Large intestine (tissue), 3 donors: ENCODE data around the gene DUSP14. TPM values are rescaled to one million over a fixed set of nuclear protein-coding genes. Genes with fewer than 3 reads are reported as not detected.

ENCODE experiments used
- DNase-seq, 2 donors: peaks; one replicate each; pipeline versions ENCODE4 v3.0.0 to v3.0.0-alpha.2; 2013
- H3K27ac ChIP-seq: one replicate; pipeline ENCODE4 v1.5.1; 2013; ENCODE audit warnings: low read length
- H3K27me3 ChIP-seq: 2 replicates; pipeline ENCODE4 v1.6.1; 2013; ENCODE audit warnings: low read length; ENCODE audit not compliant: control insufficient read depth, insufficient read depth
- H3K36me3 ChIP-seq: 2 replicates; pipeline ENCODE4 v1.6.1; 2013; ENCODE audit warnings: low read length; ENCODE audit not compliant: control insufficient read depth, insufficient read depth
- H3K4me1 ChIP-seq: one replicate; pipeline ENCODE4 v1.6.1; 2013; ENCODE audit warnings: low read length; ENCODE audit not compliant: control insufficient read depth, insufficient read depth
- H3K4me3 ChIP-seq: one replicate; pipeline ENCODE4 v1.5.1; 2013; ENCODE audit warnings: low read length
- H3K9me3 ChIP-seq: one replicate; pipeline ENCODE4 v1.6.1; 2013; ENCODE audit warnings: mild to moderate bottlenecking, low read depth, low read length, moderate library complexity; ENCODE audit not compliant: control insufficient read depth
- WGBS: methylation state at CpG from one replicate; pipeline ENCODE4 v1.1.5; 2013; ENCODE audit warnings: low lambda C conversion rate; ENCODE audit not compliant: insufficient coverage; 5-methylcytosine and 5-hydroxymethylcytosine counted together
- polyA plus RNA-seq: library from polyadenylated mRNA; unstranded; fragments of 120-200 nt; gene quantifications from one replicate; pipeline ENCODE4 v1.2.1, GENCODE V29; 2013

DUSP14 gene
- polyA plus RNA-seq, 1 donor, result 6.9 TPM

- Histone ChIP-seq H3K27ac (no peak overlapping the region), H3K36me3 (peaks cover 33% of the 10 kb centered on the region), H3K4me1 (no peaks in the 10 kb centered on the region), H3K4me3 (no peak overlapping the region), H3K9me3 (no peaks in the 10 kb centered on the region), H3K27me3 (no peaks in the 10 kb centered on the region)
- WGBS, result no CpG with 5 or more reads among the region's 24 CpGs
- no peak for DNase-seq
These were observed 22.9 kb downstream of the DUSP14 start for GRCh38 chr17:37512442-37513068.

- Histone ChIP-seq H3K27ac (no peak overlapping the region), H3K4me3 (no peak overlapping the region), H3K36me3 (peaks cover 45% of the 10 kb centered on the region), H3K4me1 (no peaks in the 10 kb centered on the region), H3K9me3 (no peaks in the 10 kb centered on the region), H3K27me3 (no peaks in the 10 kb centered on the region)
- WGBS, result no CpG with 5 or more reads among the region's 10 CpGs
- DNase-seq, result no peak
These were observed 24.0 kb downstream of the DUSP14 start for GRCh38 chr17:37513711-37514110.

GRCh38 chr17:37516127-37516571 lies 26.5 kb downstream of the DUSP14 start:
- Histone ChIP-seq H3K27me3 (no peaks in the 10 kb centered on the region), H3K27ac (no peak overlapping the region), H3K9me3 (no peaks in the 10 kb centered on the region), H3K4me1 (no peaks in the 10 kb centered on the region), H3K36me3 (peaks cover 66% of the 10 kb centered on the region), H3K4me3 (no peak overlapping the region)
- no peak for DNase-seq
- WGBS, result 100% methylated on average over 1 of the region's 6 CpGs

GRCh38 chr17:37517881-37518280 lies 28.2 kb downstream of the DUSP14 start:
- WGBS, result no CpG with 5 or more reads among the region's 4 CpGs
- H3K27ac ChIP-seq, result no peak overlapping the region
- H3K9me3 ChIP-seq, result no peaks in the 10 kb centered on the region
- H3K4me3 ChIP-seq, result no peak overlapping the region
- DNase-seq, result no peak
- no peaks in the 10 kb centered on the region for H3K27me3 ChIP-seq
- H3K36me3 ChIP-seq, result peaks cover 64% of the 10 kb centered on the region
- H3K4me1 ChIP-seq, result no peaks in the 10 kb centered on the region

GRCh38 chr17:37518826-37519225 lies 29.1 kb downstream of the DUSP14 start:
- DNase-seq, result no peak
- 100% methylated on average over 1 of the region's 8 CpGs for WGBS
- Histone ChIP-seq H3K4me1 (no peaks in the 10 kb centered on the region), H3K36me3 (peaks cover 65% of the 10 kb centered on the region), H3K4me3 (no peak overlapping the region), H3K27me3 (no peaks in the 10 kb centered on the region), H3K27ac (no peak overlapping the region), H3K9me3 (no peaks in the 10 kb centered on the region)

- Histone ChIP-seq H3K27me3 (no peaks in the 10 kb centered on the region), H3K36me3 (peaks cover 65% of the 10 kb centered on the region), H3K4me3 (no peak overlapping the region), H3K4me1 (no peaks in the 10 kb centered on the region), H3K27ac (no peak overlapping the region), H3K9me3 (no peaks in the 10 kb centered on the region)
- no peak for DNase-seq
- no CpG with 5 or more reads among the region's 5 CpGs for WGBS
These were observed 29.7 kb downstream of the DUSP14 start for GRCh38 chr17:37519251-37519985.

- Histone ChIP-seq H3K36me3 (peaks cover 63% of the 10 kb centered on the region), H3K9me3 (no peaks in the 10 kb centered on the region), H3K27me3 (no peaks in the 10 kb centered on the region), H3K27ac (no peak overlapping the region), H3K4me1 (no peaks in the 10 kb centered on the region), H3K4me3 (no peak overlapping the region)
- no peak for DNase-seq
- WGBS, result 83% methylated on average over 1 of the region's 8 CpGs
These were observed 30.5 kb downstream of the DUSP14 start for GRCh38 chr17:37520174-37520573.

GRCh38 chr17:37521821-37522220 lies 32.1 kb downstream of the DUSP14 start:
- H3K4me3 ChIP-seq, result no peak overlapping the region
- H3K36me3 ChIP-seq, result peaks cover 59% of the 10 kb centered on the region
- H3K4me1 ChIP-seq, result no peaks in the 10 kb centered on the region
- H3K9me3 ChIP-seq, result no peaks in the 10 kb centered on the region
- WGBS, result no CpG with 5 or more reads among the region's 5 CpGs
- no peaks in the 10 kb centered on the region for H3K27me3 ChIP-seq
- no peak overlapping the region for H3K27ac ChIP-seq
- DNase-seq, result no peak

GRCh38 chr17:37523715-37524219 lies 34.1 kb downstream of the DUSP14 start:
- Histone ChIP-seq H3K4me1 (no peaks in the 10 kb centered on the region), H3K27ac (no peak overlapping the region), H3K9me3 (no peaks in the 10 kb centered on the region), H3K4me3 (no peak overlapping the region), H3K27me3 (no peaks in the 10 kb centered on the region), H3K36me3 (peaks cover 43% of the 10 kb centered on the region)
- no CpG with 5 or more reads among the region's 8 CpGs for WGBS
- no peak for DNase-seq

- WGBS, result 0% methylated on average over 1 of the region's 5 CpGs
- no peaks in the 10 kb centered on the region for H3K9me3 ChIP-seq
- H3K27me3 ChIP-seq, result no peaks in the 10 kb centered on the region
- H3K27ac ChIP-seq, result no peak overlapping the region
- peaks cover 45% of the 10 kb centered on the region for H3K36me3 ChIP-seq
- H3K4me3 ChIP-seq, result no peak overlapping the region
- DNase-seq, result peak; percentile 31 to 45
- H3K4me1 ChIP-seq, result no peaks in the 10 kb centered on the region
These were observed 37.7 kb downstream of the DUSP14 start for GRCh38 chr17:37527249-37527851.
